CD4-positive, alpha-beta T cell treated with Interleukin-12 subunit alpha and Interleukin-12 subunit beta, for 1 hour (primary cell): ENCODE data around the gene ZEB1.
"Not testable (repeated sequence)": the region's sequence is repeated elsewhere in the genome, so short reads cannot be mapped to it uniquely, and the experiment has no call there.

Experiments
- DNase-seq: peaks from one replicate; pipeline ENCODE4 v3.0.0-alpha.2; 2020

The ZEB1 gene

DNA sequence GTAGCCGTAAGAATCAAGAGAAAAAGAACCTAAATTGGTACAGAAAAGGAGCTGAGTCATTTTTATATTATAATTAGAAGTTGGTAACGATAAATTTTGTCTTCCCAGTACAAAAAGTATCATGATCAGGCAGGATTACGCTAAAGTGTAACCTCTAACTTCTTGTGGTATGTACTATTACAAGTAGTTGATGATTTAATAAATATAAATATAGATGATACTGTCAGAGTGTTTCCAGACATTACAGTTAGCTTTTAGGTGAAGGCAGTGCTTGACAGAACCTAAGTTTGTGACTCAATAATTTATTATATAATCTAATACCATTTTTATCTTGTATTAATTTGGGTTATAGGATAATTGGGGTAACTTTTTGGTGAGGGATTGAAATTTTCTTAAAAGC, 53.4 kb downstream of the ZEB1 start:
- no peak for DNase-seq

- no peak for DNase-seq
These were observed 55.2 kb downstream of the ZEB1 start for GRCh38 chr10:31374146-31374696.

DNA sequence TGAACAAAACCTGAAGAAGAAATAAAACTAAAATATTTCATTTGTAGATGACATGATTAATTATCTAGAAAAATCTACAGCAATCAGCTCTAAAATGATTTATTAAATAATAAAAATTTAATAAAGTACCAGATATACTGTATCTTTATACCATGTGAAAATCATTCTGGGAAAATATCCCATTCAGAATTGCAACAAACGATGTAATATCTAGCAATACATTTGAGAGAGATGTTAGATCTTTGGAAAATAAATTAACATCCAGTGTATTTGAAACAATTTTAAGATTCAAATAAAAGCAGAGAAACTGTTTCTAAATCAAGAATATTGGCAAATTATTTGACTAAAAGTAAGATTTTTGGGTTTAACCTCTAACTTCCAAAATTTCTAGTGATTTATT, 62.2 kb downstream of the ZEB1 start:
- no peak for DNase-seq

- no peak for DNase-seq
These were observed 62.8 kb downstream of the ZEB1 start for GRCh38 chr10:31381766-31382316.

DNA sequence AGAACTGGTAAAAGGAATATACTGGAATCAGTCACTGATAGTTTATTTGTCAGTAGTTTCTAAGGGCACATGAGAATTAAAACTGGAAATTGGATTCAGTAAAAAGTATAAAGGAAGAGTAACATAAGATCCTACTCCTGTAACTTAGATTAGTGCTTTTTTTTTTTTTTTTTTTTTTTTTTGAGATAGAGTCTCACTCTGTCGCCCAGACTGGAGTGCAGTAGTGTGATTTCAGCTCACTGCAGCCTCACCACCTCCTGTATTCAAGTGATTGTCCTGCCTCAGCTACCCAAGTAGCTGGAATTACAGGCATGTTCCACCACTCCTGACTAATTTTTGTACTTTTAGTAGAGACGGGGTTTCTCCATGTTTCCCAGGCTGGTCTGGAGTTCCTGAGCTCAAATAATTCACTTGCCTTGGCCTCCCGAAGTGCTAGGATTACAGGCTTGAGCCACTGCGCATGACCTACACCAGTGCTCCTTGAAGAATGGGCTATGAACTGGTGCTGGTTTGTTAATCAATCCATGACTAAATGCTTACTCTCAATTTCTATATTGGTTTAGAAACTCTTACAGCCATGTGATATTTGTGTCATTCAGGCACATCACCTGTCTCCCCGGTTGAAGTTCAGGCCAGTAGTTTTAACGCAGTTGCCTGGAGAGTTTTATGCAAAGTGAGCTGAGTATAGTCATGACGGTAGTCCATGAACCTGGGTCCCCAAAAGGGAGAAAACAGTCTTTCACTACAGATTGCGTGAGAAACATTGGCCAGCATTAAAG, 65.0 kb downstream of the ZEB1 start:
- no peak for DNase-seq

DNA sequence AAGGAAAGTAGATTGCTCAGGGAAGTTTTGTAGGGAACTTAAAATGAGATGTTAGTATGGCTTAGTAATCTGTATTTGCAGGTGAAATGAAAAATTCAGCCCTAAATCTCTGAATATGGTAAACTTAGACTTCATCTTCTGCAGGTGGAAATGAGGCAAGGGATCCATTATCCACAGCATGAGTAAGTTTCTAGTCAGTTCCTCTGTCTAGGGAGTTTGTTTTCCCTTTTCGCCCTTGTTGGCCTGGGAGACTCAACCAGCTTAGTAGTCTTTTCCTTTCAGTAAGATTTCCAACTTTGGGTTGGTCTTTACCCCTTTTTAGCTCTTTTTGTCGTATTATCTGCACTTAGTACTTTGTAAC, 65.6 kb downstream of the ZEB1 start:
- no peak for DNase-seq

DNA sequence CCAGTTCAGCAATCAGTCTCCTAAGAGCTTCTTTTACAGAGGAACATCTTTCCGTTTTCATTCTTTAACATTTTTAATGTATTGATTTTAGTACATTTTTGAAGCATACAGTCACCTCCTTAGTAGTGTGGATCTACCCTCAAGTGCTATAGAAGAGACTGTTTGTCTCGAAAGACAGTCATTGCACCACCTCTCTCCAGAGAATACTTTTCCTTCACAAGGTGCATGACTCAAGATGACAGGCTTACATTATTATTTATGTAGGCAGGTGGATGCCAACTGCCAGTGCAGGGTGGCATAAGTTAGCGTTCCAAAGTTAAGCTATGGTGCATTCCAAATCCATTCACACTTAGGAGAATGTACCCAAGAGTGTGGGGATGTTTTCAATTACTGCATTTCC, 71.8 kb downstream of the ZEB1 start:
- DNase-seq = no peak

DNA sequence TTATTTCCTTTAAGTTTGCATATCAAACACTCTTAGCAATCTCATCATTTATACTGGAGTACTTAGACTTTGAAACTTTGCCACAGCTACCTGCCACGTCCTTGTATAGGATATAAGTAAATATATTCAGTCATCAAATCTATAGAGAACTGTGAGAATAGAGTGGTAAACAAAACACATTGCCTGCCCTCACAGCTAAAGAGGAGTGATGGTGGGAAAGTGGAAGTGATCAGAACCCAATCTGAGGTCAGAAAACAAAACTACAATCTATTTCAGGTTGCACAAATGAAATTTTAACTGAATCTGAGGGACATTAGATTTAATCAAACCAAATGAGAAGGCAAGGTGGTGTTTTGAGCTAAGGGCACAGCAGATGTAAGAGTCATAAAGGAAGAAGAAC, 74.8 kb downstream of the ZEB1 start:
- no peak for DNase-seq

- no peak for DNase-seq
These were observed 76.7 kb downstream of the ZEB1 start for GRCh38 chr10:31395695-31396094.

DNA sequence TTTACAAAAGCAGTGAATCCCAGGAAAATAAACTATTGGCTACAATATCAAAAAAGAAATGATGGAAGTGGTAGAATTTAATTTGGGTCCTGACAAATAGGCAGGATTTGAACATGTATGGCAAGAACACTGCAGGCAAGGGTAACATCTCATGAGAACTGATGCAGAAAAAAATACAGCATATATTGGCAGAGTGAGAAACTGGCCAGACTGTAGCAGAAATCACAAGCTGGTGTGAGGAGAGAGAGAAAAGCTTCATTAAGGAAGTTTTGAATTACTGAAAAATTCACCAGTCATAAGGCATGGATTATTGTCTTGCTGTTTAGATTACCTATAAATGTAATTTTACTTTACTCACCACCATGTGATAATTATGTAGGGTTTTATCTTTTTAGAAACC, 77.4 kb downstream of the ZEB1 start:
- DNase-seq = no peak

- no peak for DNase-seq
These were observed 78.8 kb downstream of the ZEB1 start for GRCh38 chr10:31397852-31398251.

- DNase-seq = no peak
These were observed 80.2 kb downstream of the ZEB1 start for GRCh38 chr10:31399171-31399570.

GRCh38 chr10:31399631-31400030, 80.6 kb downstream of the ZEB1 start:
- no peak for DNase-seq

GRCh38 chr10:31401287-31401686, 82.3 kb downstream of the ZEB1 start:
- no peak for DNase-seq

GRCh38 chr10:31404640-31405039, 85.6 kb downstream of the ZEB1 start:
- DNase-seq = no peak

GRCh38 chr10:31405829-31406228, 86.8 kb downstream of the ZEB1 start:
- not testable (repeated sequence) for DNase-seq

DNA sequence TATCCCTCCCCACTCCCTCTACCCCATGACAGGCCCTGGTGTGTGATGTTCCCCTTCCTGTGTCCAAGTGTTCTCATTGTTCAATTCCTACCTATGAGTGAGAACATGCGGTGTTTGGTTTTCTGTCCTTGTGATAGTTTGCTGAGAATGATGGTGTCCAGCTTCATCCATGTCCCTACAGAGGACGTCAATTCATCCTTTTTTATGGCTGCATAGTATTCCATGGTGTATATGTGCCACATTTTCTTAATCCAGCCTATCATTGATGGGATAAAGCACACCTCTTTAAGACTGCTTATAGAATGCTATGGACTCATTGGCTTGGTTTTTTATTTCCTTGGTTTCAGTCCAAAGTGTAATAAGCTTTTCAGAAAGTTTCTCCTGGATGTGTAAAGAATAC, 93.4 kb downstream of the ZEB1 start:
- not testable (repeated sequence) for DNase-seq

DNA sequence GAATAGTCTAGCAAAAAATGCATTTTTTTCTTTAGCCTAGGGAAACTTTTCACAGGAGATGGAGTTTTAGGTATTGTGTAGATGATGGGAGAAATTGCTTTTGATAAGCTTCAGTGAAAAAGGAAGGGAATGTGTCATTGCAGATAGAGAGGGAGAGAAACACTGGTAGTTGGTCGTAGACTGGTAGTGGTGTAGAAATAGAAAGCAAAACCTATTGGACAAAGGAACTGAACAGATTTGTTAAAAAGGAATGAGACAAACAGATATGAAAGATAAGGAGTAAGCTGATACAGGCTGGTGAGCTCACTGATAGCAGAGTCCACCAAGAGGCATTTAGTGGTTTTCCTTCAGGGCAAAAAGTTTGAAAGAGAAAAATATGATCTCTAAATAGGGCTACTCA, 94.3 kb downstream of the ZEB1 start:
- no peak for DNase-seq

- no peak for DNase-seq
These were observed 99.5 kb downstream of the ZEB1 start for GRCh38 chr10:31418481-31418880.

- no peak for DNase-seq
These were observed 100.5 kb downstream of the ZEB1 start for GRCh38 chr10:31419394-31420063.

GRCh38 chr10:31421322-31421721, 102.3 kb downstream of the ZEB1 start:
- DNase-seq = no peak

DNA sequence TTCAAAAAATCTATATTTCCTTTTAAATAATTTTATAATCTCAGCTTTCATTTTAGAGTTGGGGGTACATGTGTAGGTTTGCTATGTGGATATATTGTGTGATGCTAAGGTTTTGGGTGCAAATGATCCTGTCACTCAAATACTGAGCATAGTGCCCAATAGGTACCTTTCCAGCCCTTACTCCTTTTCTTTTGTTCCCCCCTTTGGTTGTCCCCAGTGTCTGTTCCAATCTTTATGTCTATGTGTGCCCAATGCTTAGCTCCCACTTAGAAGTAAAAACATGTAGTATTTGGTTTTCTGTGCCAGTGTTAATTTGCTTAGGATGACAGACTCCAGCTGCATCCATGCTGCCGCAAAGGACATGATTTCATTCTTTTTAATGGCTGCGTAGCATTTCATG, 103.6 kb downstream of the ZEB1 start:
- no peak for DNase-seq

DNA sequence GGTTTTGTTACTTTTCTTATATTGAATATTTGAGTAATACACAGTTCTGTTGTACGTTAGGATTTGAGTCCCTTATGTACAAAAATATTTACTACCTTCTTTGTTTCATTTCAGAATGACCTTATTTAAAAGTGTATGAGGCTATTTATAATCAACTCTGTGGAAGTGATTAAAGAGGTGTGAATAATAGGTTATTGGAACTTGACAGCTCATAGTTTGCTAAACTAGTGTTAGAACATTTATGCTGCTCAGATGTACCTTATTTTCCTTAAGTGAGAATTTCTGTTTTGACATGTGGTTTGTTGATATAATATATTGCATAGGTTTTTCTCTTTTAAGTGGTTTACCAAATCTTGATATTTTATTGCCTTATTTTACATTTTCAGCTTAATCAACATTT, 105.5 kb downstream of the ZEB1 start:
- DNase-seq = no peak

DNA sequence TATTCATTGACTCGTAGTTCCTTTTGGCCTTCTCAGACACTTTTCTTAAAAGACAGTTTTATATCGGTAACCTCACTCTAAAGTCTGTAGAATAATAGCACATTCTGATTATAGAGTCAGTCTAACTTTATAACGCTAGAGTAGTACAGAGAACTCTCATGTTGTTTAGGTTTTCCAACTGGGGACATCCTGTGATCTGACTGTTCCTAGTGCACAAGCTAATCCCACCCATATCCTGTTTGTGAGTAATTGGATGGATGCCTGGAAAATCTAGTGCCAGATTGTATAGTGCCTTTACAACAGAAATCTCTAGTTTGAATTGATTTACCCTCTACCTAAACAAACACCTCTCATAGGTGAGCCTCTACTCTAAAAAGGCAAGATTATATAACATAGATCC, 107.4 kb downstream of the ZEB1 start:
- no peak for DNase-seq
